GM10847 (cell line): Measurements from ENCODE around the gene RNU4-1.

Source experiments
- POLR2A ChIP-seq: IDR thresholded peaks from 2 replicates; pipeline ENCODE4 v1.6.1; 2011; ENCODE audit not compliant: insufficient read length; ENCODE audit errors: extremely low read depth

The RNU4-1 gene

GRCh38 chr12:120314220-120314619, 21.2 kb upstream of the RNU4-1 start:
- TF ChIP-seq POLR2A, result no peak

- no peak for TF ChIP-seq POLR2A
Observed at GRCh38 chr12:120301962-120302815, 9.2 kb upstream of the RNU4-1 start, which contains the start of gene SIRT4. SIRT4 (plus strand) TSS chr12:120302321; CDS start chr12:120303562, 1,241 bp downstream.

- TF ChIP-seq POLR2A, result no peak
Observed at GRCh38 chr12:120292411-120292660, 701 bp downstream of the RNU4-1 start.

GRCh38 chr12:120290609-120291305, 2.3 kb downstream of the RNU4-1 start:
- TF ChIP-seq POLR2A, result no peak

GRCh38 chr12:120287491-120287890, 5.5 kb downstream of the RNU4-1 start:
- TF ChIP-seq POLR2A, result no peak

GRCh38 chr12:120286768-120287490, 6.1 kb downstream of the RNU4-1 start:
- TF ChIP-seq POLR2A, result no peak

GRCh38 chr12:120284381-120284780, 8.7 kb downstream of the RNU4-1 start:
- no peak for TF ChIP-seq POLR2A

GRCh38 chr12:120283318-120283717, 9.7 kb downstream of the RNU4-1 start:
- TF ChIP-seq POLR2A, result no peak

GRCh38 chr12:120278137-120279069, 14.6 kb downstream of the RNU4-1 start:
- TF ChIP-seq POLR2A, result no peak

- no peak for TF ChIP-seq POLR2A
Observed at GRCh38 chr12:120276734-120277133, 16.3 kb downstream of the RNU4-1 start.

- no peak for TF ChIP-seq POLR2A
Observed at GRCh38 chr12:120267736-120268135, 25.3 kb downstream of the RNU4-1 start.

GRCh38 chr12:120266180-120266870, 26.7 kb downstream of the RNU4-1 start:
- no peak for TF ChIP-seq POLR2A

GRCh38 chr12:120265473-120266179, 27.4 kb downstream of the RNU4-1 start, which contains the start of gene PXN:
PXN (minus strand) TSS chr12:120265730; CDS start chr12:120265629, 101 bp downstream.
- TF ChIP-seq POLR2A, result peak; percentile 28
